K562 (cell line): Measurements from ENCODE around the gene PPARGC1A.

Experiments
- GABPB1 ChIP-seq: sonication (generic); formaldehyde crosslinking; IDR thresholded peaks from 2 replicates; pipeline ENCODE4 v1.8.0; 2022; ENCODE audit warnings: mild to moderate bottlenecking, missing genetic modification reagents
- KLF6 ChIP-seq: fragments of 250-450 bp; sonication (Bioruptor Pico); IDR thresholded peaks from 2 replicates; pipeline ENCODE4 v1.4.0; 2020; ENCODE audit warnings: mild to moderate bottlenecking, moderate library complexity, borderline replicate concordance
- RCOR1 ChIP-seq, 2 experiments: IDR thresholded peaks; 2 replicates each; pipeline ENCODE4 v1.6.1; 2012; ENCODE audit warnings: low read depth in 2 of 2, low read length in 2 of 2, borderline replicate concordance in 1 of 2, improper control_type of control experiment in 1 of 2
- ZBTB1 ChIP-seq: sonication (generic); formaldehyde crosslinking; IDR thresholded peaks from 2 replicates; pipeline ENCODE4 v1.8.1; 2023; ENCODE audit warnings: missing genetic modification reagents, low read depth, mild to moderate bottlenecking, borderline replicate concordance
- TF ChIP-seq, protein P1 (sequence below), 3 experiments: IDR thresholded peaks in 2 of 3; conservative IDR thresholded peaks in 1 of 3; 2 replicates each; pipeline ENCODE4 v1.5.1; 2011 to 2012; ENCODE audit warnings: low read length in 3 of 3, mild to moderate bottlenecking in 3 of 3, control low read depth in 2 of 3, improper control_type of control experiment in 1 of 3, inconsistent platforms in 1 of 3, low read depth in 1 of 3, mixed read lengths in 1 of 3, moderate library complexity in 1 of 3; ENCODE audit not compliant: insufficient read depth in 2 of 3
- TF ChIP-seq, protein P2 (sequence below): fragments of 250-450 bp; sonication (Bioruptor Pico); IDR thresholded peaks from 2 replicates; pipeline ENCODE4 v1.4.0; 2020; ENCODE audit warnings: mild to moderate bottlenecking, moderate library complexity
- TF ChIP-seq, protein P3 (sequence below): sonication (generic); formaldehyde crosslinking; IDR thresholded peaks from 2 replicates; pipeline ENCODE4 v1.8.1; 2023; ENCODE audit warnings: mild to moderate bottlenecking, missing genetic modification reagents
- TF ChIP-seq, protein P4 (sequence below): sonication (generic); formaldehyde crosslinking; IDR thresholded peaks from 2 replicates; pipeline ENCODE4 v1.8.1; 2022; ENCODE audit warnings: missing genetic modification reagents
- TF ChIP-seq, protein P5 (sequence below): fragments of 450-650 bp; formaldehyde crosslinking; IDR thresholded peaks from 2 replicates; pipeline ENCODE4 v1.4.0; 2022; ENCODE audit warnings: missing genetic modification characterization

DNA sequence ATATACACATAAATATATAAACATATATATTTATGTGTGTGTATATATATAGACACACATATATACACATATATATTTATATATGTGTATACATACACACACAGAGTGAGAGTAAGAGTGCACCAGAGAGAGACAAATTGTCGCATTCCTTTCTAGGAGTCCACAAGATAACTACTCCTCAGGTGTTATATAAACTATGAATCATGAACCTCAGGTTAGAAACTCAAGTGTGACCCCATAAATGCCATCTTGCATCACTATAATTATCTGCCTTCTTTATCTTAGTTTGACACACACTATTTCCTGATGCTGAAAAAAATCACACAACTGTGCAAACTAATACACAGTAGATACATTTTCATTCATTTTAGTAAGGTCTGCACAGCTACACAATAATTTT, 135.2 kb downstream of the PPARGC1A start:
- TF ChIP-seq, protein P1, sequence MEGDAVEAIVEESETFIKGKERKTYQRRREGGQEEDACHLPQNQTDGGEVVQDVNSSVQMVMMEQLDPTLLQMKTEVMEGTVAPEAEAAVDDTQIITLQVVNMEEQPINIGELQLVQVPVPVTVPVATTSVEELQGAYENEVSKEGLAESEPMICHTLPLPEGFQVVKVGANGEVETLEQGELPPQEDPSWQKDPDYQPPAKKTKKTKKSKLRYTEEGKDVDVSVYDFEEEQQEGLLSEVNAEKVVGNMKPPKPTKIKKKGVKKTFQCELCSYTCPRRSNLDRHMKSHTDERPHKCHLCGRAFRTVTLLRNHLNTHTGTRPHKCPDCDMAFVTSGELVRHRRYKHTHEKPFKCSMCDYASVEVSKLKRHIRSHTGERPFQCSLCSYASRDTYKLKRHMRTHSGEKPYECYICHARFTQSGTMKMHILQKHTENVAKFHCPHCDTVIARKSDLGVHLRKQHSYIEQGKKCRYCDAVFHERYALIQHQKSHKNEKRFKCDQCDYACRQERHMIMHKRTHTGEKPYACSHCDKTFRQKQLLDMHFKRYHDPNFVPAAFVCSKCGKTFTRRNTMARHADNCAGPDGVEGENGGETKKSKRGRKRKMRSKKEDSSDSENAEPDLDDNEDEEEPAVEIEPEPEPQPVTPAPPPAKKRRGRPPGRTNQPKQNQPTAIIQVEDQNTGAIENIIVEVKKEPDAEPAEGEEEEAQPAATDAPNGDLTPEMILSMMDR (IDR thresholded peaks at IDR 0.05 in 2 of 3, conservative IDR thresholded peaks at IDR 0.05 in 1 of 3; ENCODE audit: insufficient read depth in 2 of 3, low read depth in 1 of 3, low read length in 3 of 3), result no peak
- TF ChIP-seq KLF6 (CRISPR knock-in tag) (no peak), RCOR1 (IDR thresholded peaks at IDR 0.05; ENCODE audit: borderline replicate concordance in 1 of 2, low read depth in 2 of 2, low read length in 2 of 2) (no peak), ZBTB1 (no peak), GABPB1 (no peak)
- TF ChIP-seq, protein P2, sequence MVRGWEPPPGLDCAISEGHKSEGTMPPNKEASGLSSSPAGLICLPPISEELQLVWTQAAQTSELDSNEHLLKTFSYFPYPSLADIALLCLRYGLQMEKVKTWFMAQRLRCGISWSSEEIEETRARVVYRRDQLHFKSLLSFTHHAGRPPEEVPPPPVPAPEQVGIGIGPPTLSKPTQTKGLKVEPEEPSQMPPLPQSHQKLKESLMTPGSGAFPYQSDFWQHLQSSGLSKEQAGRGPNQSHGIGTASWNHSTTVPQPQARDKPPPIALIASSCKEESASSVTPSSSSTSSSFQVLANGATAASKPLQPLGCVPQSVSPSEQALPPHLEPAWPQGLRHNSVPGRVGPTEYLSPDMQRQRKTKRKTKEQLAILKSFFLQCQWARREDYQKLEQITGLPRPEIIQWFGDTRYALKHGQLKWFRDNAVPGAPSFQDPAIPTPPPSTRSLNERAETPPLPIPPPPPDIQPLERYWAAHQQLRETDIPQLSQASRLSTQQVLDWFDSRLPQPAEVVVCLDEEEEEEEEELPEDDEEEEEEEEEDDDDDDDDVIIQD, result no peak
- TF ChIP-seq, protein P3, sequence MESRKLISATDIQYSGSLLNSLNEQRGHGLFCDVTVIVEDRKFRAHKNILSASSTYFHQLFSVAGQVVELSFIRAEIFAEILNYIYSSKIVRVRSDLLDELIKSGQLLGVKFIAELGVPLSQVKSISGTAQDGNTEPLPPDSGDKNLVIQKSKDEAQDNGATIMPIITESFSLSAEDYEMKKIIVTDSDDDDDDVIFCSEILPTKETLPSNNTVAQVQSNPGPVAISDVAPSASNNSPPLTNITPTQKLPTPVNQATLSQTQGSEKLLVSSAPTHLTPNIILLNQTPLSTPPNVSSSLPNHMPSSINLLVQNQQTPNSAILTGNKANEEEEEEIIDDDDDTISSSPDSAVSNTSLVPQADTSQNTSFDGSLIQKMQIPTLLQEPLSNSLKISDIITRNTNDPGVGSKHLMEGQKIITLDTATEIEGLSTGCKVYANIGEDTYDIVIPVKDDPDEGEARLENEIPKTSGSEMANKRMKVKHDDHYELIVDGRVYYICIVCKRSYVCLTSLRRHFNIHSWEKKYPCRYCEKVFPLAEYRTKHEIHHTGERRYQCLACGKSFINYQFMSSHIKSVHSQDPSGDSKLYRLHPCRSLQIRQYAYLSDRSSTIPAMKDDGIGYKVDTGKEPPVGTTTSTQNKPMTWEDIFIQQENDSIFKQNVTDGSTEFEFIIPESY (CRISPR knock-in tag), result no peak
- TF ChIP-seq, protein P4, sequence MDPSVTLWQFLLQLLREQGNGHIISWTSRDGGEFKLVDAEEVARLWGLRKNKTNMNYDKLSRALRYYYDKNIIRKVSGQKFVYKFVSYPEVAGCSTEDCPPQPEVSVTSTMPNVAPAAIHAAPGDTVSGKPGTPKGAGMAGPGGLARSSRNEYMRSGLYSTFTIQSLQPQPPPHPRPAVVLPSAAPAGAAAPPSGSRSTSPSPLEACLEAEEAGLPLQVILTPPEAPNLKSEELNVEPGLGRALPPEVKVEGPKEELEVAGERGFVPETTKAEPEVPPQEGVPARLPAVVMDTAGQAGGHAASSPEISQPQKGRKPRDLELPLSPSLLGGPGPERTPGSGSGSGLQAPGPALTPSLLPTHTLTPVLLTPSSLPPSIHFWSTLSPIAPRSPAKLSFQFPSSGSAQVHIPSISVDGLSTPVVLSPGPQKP, result no peak
- TF ChIP-seq, protein P5, sequence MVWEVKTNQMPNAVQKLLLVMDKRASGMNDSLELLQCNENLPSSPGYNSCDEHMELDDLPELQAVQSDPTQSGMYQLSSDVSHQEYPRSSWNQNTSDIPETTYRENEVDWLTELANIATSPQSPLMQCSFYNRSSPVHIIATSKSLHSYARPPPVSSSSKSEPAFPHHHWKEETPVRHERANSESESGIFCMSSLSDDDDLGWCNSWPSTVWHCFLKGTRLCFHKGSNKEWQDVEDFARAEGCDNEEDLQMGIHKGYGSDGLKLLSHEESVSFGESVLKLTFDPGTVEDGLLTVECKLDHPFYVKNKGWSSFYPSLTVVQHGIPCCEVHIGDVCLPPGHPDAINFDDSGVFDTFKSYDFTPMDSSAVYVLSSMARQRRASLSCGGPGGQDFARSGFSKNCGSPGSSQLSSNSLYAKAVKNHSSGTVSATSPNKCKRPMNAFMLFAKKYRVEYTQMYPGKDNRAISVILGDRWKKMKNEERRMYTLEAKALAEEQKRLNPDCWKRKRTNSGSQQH (CRISPR knock-in tag), result no peak
